Gastrocnemius medialis (tissue), 4 donors: Measurements from ENCODE around the gene PRPF31. TPM values are rescaled to one million over a fixed set of nuclear protein-coding genes. Genes with fewer than 3 reads are reported as not detected.

Source experiments
- ATAC-seq, 2 donors: fragments of 150-250 bp; one replicate each; pipeline ENCODE4 v1.9.1; 2016
- DNase-seq, 2 donors: peaks; one replicate each; pipeline ENCODE4 v3.0.0-alpha.2; 2019
- H3K27ac ChIP-seq, 4 donors: fragments of 200-600 bp; sonication (generic); 1 replicate in 1 of 4; 2 replicates in 3 of 4; pipeline ENCODE4 v1.5.1; 2016 to 2018; ENCODE audit warnings: mild to moderate bottlenecking in 2 of 4, moderate library complexity in 1 of 4
- H3K27me3 ChIP-seq, 3 donors: fragments of 200-600 bp; sonication (generic) in 2 of 3; 1 replicate in 1 of 3; 2 replicates in 2 of 3; pipeline versions ENCODE4 v1.5.1 to v1.6.0; 2016 to 2019; ENCODE audit warnings: mild to moderate bottlenecking in 1 of 3, moderate library complexity in 1 of 3
- H3K36me3 ChIP-seq, 2 donors: fragments of 200-600 bp; sonication (generic) in 1 of 2; one replicate each; pipeline ENCODE4 v1.5.1; 2017 to 2018
- H3K4me1 ChIP-seq, 2 donors: fragments of 200-600 bp; sonication (generic) in 1 of 2; one replicate each; pipeline ENCODE4 v1.5.1; 2016 to 2017; ENCODE audit warnings: mild to moderate bottlenecking in 2 of 2
- H3K4me3 ChIP-seq, 4 donors: fragments of 200-600 bp; sonication (generic) in 3 of 4; 1 replicate in 1 of 4; 2 replicates in 3 of 4; pipeline ENCODE4 v1.5.1; 2016 to 2019; ENCODE audit warnings: mild to moderate bottlenecking in 2 of 4
- H3K9me3 ChIP-seq, 3 donors: fragments of 200-600 bp; sonication (generic) in 2 of 3; 1 replicate in 1 of 3; 2 replicates in 2 of 3; pipeline ENCODE4 v1.5.1; 2016 to 2019
- POLR2A ChIP-seq, 2 donors: fragments of 450-650 bp; IDR thresholded peaks; one replicate each; pipeline ENCODE4 v1.6.1; 2017; ENCODE audit warnings: antibody characterized with exemption in 2 of 2, mild to moderate bottlenecking in 2 of 2, moderate library complexity in 2 of 2
- in situ Hi-C, 4 donors: fragments of 200-750 bp; cut with MboI; loops; one replicate each; pipeline versions ENCODE4 v1.15.0 to v1.8.0; 2017; ENCODE audit warnings: low sequenced_read_pairs in 4 of 4
- intact Hi-C: fragments of 100-400 bp; cut with DNase I; formaldehyde crosslinking; loops from one replicate; pipeline ENCODE4 v1.15.1; 2023; ENCODE audit warnings: low total_unique reads
- total RNA-seq, 4 donors: library from RNA; depleted of rRNA; stranded (reverse); fragments of >200 nt; gene quantifications; one replicate each; pipeline versions ENCODE4 v1.1.0 to v1.2.3, GENCODE V29; 2016
- TF ChIP-seq, protein P1 (sequence below), 5 experiments: fragments of 450-650 bp in 3 of 5; fragments of 200-600 bp in 2 of 5; sonication (generic) in 2 of 5; IDR thresholded peaks in 4 of 5; conservative IDR thresholded peaks in 1 of 5; 1 replicate in 4 of 5; 2 replicates in 1 of 5; pipeline ENCODE4 v1.5.1; 2016 to 2019; ENCODE audit warnings: antibody characterized with exemption in 5 of 5, mild to moderate bottlenecking in 3 of 5, moderate library complexity in 3 of 5

Gene PRPF31
- total RNA-seq, 4 donors from 2014 or later = 26.6 to 39.4 (median 37.2) TPM

DNA sequence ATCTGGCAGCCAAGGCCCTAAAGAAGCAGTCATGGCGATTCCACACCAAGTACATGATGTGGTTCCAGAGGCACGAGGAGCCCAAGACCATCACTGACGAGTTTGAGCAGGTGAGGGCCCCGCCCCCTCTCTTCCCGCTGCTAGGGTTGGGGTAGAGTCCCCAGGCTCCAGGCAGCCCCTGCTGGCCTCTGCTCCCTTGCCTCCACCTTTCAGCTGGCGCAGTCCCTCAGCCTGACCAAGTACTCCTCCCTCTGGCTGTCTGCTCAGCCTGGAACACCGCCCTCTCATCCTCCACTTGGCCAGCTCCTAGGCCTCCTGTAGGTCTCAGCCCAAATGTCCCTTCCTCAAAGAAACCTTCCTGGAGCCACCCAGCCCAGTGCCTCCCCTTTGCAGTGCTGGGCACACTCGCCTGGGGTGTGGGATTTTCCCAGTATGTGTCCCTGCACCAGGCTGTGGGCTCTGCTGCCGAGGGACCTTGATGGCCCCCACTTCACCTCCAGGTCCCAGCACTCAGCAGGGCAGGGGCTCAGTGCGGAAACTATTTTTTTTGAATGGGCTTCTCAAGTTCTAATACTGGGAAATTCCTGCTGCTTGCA is 38.3 kb downstream of the PRPF31 start:
- H3K27me3 ChIP-seq = no peaks in the 10 kb centered on the region
- TF ChIP-seq POLR2A (IDR thresholded peaks at IDR 0.05) = no peak
- no peak for ATAC-seq
- peaks cover 7 to 9% of the 10 kb centered on the region in 2 donors for H3K4me1 ChIP-seq
- no peaks in the 10 kb centered on the region for H3K9me3 ChIP-seq
- no peak overlapping the region for H3K4me3 ChIP-seq
- intact Hi-C loops = no loop called here
- peak overlapping the region in 1 of 4 donors; percentile 18 for H3K27ac ChIP-seq
- DNase-seq = no peak
- in situ Hi-C loops = no loop called here
- peaks cover 0 to 93% of the 10 kb centered on the region in 2 donors for H3K36me3 ChIP-seq

DNA sequence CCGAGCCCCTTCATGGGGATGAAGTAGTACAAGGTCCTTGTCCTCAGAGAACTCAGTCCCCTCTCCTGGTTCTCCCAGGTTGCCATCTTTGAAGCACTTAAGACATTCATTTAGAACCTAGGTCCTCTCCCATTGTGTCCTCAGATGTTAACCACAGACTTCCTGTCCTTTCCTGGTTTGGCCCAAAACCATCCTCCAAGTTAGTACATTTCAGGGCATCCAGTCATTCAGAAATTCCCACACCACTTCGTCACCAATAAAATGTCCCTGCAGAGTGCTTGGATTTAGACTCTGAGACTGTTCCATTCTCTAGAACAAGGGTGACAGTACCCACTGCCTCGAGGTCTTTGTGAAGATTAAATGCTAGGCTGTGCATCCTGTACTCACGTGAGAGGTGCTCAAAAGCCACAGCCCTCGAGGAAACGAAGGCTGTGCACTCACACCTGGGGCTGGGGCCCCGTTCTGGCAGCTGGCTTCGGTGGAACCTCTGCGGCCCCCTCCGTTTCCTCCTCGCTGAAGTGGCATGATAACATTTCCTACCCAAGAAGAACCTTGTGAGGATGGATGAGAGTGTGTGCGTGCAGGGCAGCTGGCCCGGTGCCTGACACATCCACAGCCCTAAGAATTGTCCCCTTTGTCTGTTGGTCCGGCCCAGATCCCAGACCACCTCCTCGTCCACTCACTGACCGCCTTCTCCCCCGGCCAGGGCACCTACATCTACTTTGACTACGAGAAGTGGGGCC is 39.2 kb downstream of the PRPF31 start:
- no peaks in the 10 kb centered on the region for H3K9me3 ChIP-seq
- H3K27me3 ChIP-seq = no peaks in the 10 kb centered on the region
- intact Hi-C loops (no loop called here), in situ Hi-C loops (no loop called here)
- TF ChIP-seq, protein P1, sequence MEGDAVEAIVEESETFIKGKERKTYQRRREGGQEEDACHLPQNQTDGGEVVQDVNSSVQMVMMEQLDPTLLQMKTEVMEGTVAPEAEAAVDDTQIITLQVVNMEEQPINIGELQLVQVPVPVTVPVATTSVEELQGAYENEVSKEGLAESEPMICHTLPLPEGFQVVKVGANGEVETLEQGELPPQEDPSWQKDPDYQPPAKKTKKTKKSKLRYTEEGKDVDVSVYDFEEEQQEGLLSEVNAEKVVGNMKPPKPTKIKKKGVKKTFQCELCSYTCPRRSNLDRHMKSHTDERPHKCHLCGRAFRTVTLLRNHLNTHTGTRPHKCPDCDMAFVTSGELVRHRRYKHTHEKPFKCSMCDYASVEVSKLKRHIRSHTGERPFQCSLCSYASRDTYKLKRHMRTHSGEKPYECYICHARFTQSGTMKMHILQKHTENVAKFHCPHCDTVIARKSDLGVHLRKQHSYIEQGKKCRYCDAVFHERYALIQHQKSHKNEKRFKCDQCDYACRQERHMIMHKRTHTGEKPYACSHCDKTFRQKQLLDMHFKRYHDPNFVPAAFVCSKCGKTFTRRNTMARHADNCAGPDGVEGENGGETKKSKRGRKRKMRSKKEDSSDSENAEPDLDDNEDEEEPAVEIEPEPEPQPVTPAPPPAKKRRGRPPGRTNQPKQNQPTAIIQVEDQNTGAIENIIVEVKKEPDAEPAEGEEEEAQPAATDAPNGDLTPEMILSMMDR (IDR thresholded peaks at IDR 0.05 in 4 of 5, conservative IDR thresholded peaks at IDR 0.05 in 1 of 5) = no peak
- TF ChIP-seq POLR2A (IDR thresholded peaks at IDR 0.05) = no peak
- H3K27ac ChIP-seq = no peak overlapping the region
- peaks cover 0 to 84% of the 10 kb centered on the region in 2 donors for H3K36me3 ChIP-seq
- ATAC-seq (no peak), DNase-seq (no peak)
- H3K4me1 ChIP-seq = peaks cover 9 to 12% of the 10 kb centered on the region in 2 donors
- no peak overlapping the region for H3K4me3 ChIP-seq

DNA sequence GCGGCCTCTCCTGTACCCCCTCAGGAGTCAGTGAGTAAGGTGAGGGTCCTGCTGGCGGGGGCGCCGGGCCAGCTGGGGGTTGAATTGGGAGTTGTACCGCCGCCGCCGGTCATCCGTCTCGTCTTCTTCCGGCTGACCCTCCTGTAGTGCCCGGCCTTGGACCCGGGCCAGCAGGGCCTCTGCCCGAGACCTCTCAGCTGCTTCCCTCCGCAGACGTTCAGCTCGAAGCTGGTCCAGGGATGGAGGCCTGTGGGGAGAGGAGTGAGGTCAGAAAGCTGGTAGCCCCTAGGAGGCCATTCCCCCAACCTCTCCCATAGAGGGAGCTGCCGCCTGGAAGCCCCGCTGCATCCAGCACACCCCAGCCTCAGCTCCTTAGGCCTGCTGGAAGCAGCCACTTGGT is 40.1 kb downstream of the PRPF31 start:
- no peaks in the 10 kb centered on the region for H3K9me3 ChIP-seq

DNA sequence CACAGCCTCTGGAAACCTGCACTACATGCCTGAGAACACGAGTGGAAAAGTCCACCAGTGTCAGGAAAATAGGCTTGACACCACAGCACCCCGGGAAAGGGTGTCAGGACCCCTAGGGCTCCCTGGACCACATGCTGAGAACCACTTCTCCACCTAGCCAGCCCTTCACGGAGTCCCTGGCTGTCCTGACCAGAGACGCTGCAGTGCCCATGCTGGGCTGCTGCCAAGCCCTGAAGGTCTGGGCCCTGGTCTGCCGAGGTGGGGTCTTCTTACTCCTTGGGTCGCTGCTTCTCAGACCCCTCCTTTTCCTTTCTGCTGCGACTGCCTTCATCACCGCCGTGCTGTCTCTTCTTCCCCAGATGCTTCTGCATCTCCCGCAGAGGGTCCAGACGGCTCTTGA is 40.9 kb downstream of the PRPF31 start:
- H3K36me3 ChIP-seq = peaks cover 0 to 67% of the 10 kb centered on the region in 2 donors
- DNase-seq (no peak), ATAC-seq (no peak)
- peaks cover 19 to 24% of the 10 kb centered on the region in 2 donors for H3K4me1 ChIP-seq
- H3K9me3 ChIP-seq = no peaks in the 10 kb centered on the region
- H3K4me3 ChIP-seq = no peak overlapping the region
- H3K27me3 ChIP-seq = no peaks in the 10 kb centered on the region
- no peak overlapping the region for H3K27ac ChIP-seq
- TF ChIP-seq, protein P1 (IDR thresholded peaks at IDR 0.05 in 4 of 5, conservative IDR thresholded peaks at IDR 0.05 in 1 of 5) = no peak
- TF ChIP-seq POLR2A (IDR thresholded peaks at IDR 0.05) = no peak
- intact Hi-C loops (no loop called here), in situ Hi-C loops (no loop called here)

More for the DNA sequence above, 40.1 kb downstream of the PRPF31 start:
- peaks cover 15 to 20% of the 10 kb centered on the region in 2 donors for H3K4me1 ChIP-seq
- no peak overlapping the region for H3K4me3 ChIP-seq
- no peak for TF ChIP-seq POLR2A (IDR thresholded peaks at IDR 0.05)
- TF ChIP-seq, protein P1 (IDR thresholded peaks at IDR 0.05 in 4 of 5, conservative IDR thresholded peaks at IDR 0.05 in 1 of 5) = no peak
- intact Hi-C loops = no loop called here
- no peak for ATAC-seq
- no peak overlapping the region for H3K27ac ChIP-seq
- no peak for DNase-seq
- H3K27me3 ChIP-seq = no peaks in the 10 kb centered on the region
- H3K36me3 ChIP-seq = peaks cover 0 to 75% of the 10 kb centered on the region in 2 donors
- in situ Hi-C loops = no loop called here

DNA sequence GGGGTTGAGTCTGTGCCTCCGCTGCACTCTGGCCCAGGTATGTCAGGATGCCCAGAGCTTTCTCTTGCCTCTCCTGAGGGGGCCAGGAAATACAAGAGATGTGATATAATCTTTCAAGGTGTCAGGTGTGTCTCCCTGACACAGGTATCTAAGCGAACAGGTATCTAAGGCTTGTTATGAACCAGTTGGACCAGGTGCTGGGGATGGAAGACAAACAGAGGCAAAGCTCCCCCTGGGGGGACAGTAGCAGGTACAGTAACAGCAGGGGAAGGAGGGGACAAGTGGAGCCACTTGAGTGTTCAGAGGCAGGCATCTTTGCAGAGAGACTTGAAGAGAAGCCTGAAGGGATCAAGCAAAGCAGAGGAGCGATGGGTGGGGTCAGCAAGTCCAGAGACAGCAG is 41.4 kb downstream of the PRPF31 start:
- TF ChIP-seq, protein P1 (IDR thresholded peaks at IDR 0.05 in 4 of 5, conservative IDR thresholded peaks at IDR 0.05 in 1 of 5) = no peak
- Histone ChIP-seq H3K4me3 (no peak overlapping the region), H3K36me3 (peaks cover 0 to 62% of the 10 kb centered on the region in 2 donors), H3K27ac (no peak overlapping the region), H3K27me3 (no peaks in the 10 kb centered on the region), H3K9me3 (no peaks in the 10 kb centered on the region), H3K4me1 (peaks cover 19 to 28% of the 10 kb centered on the region in 2 donors)
- intact Hi-C loops = no loop called here
- ATAC-seq (no peak), DNase-seq (no peak)
- in situ Hi-C loops = no loop called here
